B cell (primary cell): ENCODE measurements around the gene STRA8. TPM values are rescaled to one million over a fixed set of nuclear protein-coding genes. Genes with fewer than 3 reads are reported as not detected.

Experiments
- ATAC-seq: fragments of 200-7000 bp; cut with Tn5 transposase; one replicate; pipeline ENCODE4 v1.10.0; 2021; ENCODE audit warnings: low read depth, mild to moderate bottlenecking, moderate number of reproducible peaks, moderate library complexity
- CTCF ChIA-PET: fragments of 350-600 bp; sonication (Branson Sonifier 250); formaldehyde crosslinking; loops from one replicate; lab custom pipeline; 2021; ENCODE audit warnings: antibody characterized with exemption, inconsistent platforms; lab: Charles Lee
- POLR2A ChIA-PET: fragments of 350-600 bp; sonication (Branson Sonifier 250); formaldehyde crosslinking; loops from one replicate; lab custom pipeline; 2021; ENCODE audit warnings: antibody characterized with exemption; lab: Charles Lee
- DNase-seq: peaks from one replicate; pipeline ENCODE4 v3.0.0; 2013
- H2AFZ ChIP-seq: 2 replicates; pipeline ENCODE4 v1.6.1; 2012; ENCODE audit warnings: mild to moderate bottlenecking, low read depth, low read length; ENCODE audit not compliant: insufficient read depth, poor library complexity, severe bottlenecking
- H3K27ac ChIP-seq, 2 donors: 1 replicate in 1 of 2; 2 replicates in 1 of 2; pipeline ENCODE4 v1.5.1; 2012 to 2013; ENCODE audit warnings: low read length in 2 of 2, mild to moderate bottlenecking in 2 of 2, moderate library complexity in 1 of 2
- H3K27me3 ChIP-seq, 4 experiments: fragments of 200-600 bp in 1 of 4; sonication (generic) in 1 of 4; replicated peaks in 1 of 4; 1 replicate in 2 of 4; 2 replicates in 2 of 4; pipeline versions ENCODE4 v1.6.1 to v1.7.0; 2013 to 2016; ENCODE audit warnings: low read length in 3 of 4, mild to moderate bottlenecking in 2 of 4, mixed read lengths in 1 of 4, moderate library complexity in 1 of 4; ENCODE audit not compliant: insufficient read depth in 4 of 4, control insufficient read depth in 3 of 4; ENCODE audit errors: control extremely low read depth in 1 of 4
- H3K36me3 ChIP-seq, 2 experiments: replicated peaks in 1 of 2; 1 replicate in 1 of 2; 2 replicates in 1 of 2; pipeline versions ENCODE4 v1.6.1 to v1.7.1; 2013; ENCODE audit warnings: low read length in 1 of 2; ENCODE audit not compliant: insufficient read depth in 2 of 2, control insufficient read depth in 1 of 2; ENCODE audit errors: control extremely low read depth in 1 of 2, extremely low read depth in 1 of 2
- H3K4me1 ChIP-seq, 2 donors: fragments of 200-600 bp in 1 of 2; sonication (generic) in 1 of 2; 1 replicate in 1 of 2; 2 replicates in 1 of 2; pipeline versions ENCODE4 v1.5.1 to v1.6.1; 2013 to 2017; ENCODE audit warnings: low read length in 2 of 2; ENCODE audit not compliant: control insufficient read depth in 2 of 2, insufficient read depth in 2 of 2
- H3K4me2 ChIP-seq: replicated peaks from 2 replicates; pipeline ENCODE3; 2012; ENCODE audit warnings: mild to moderate bottlenecking, low read depth, low read length; ENCODE audit not compliant: poor library complexity, severe bottlenecking
- H3K4me3 ChIP-seq, 5 experiments: fragments of 200-600 bp in 1 of 5; sonication (generic) in 1 of 5; 1 replicate in 3 of 5; 2 replicates in 2 of 5; pipeline versions ENCODE4 v1.5.1 to v1.7.0; 2011 to 2016; ENCODE audit warnings: low read length in 4 of 5, mild to moderate bottlenecking in 4 of 5, low read depth in 2 of 5, control low read depth in 1 of 5, moderate library complexity in 1 of 5; ENCODE audit not compliant: insufficient read depth in 1 of 5; ENCODE audit errors: control extremely low read depth in 1 of 5, extremely low read depth in 1 of 5
- H3K79me2 ChIP-seq: fragments of 200-600 bp; sonication (generic); one replicate; pipeline ENCODE4 v1.6.0; 2016; ENCODE audit warnings: low read length; ENCODE audit not compliant: control insufficient read depth, insufficient read depth
- H3K9ac ChIP-seq: fragments of 200-600 bp; sonication (generic); 2 replicates; pipeline ENCODE4 v1.6.1; 2017; ENCODE audit warnings: mild to moderate bottlenecking, low read length, moderate library complexity
- H3K9me3 ChIP-seq, 3 donors: one replicate each; pipeline versions ENCODE4 v1.6.1 to v1.7.1; 2013; ENCODE audit warnings: low read length in 2 of 3; ENCODE audit not compliant: control insufficient read depth in 2 of 3, insufficient read depth in 1 of 3; ENCODE audit errors: control extremely low read depth in 1 of 3
- H4K20me1 ChIP-seq: 2 replicates; pipeline ENCODE4 v1.6.0; 2012; ENCODE audit warnings: mild to moderate bottlenecking, low read length; ENCODE audit not compliant: insufficient read depth, control insufficient read depth, poor library complexity, severe bottlenecking
- H3K27ac Mint-ChIP-seq: one replicate; pipeline ENCODE4 v1.8.0; 2021; ENCODE audit warnings: mixed read lengths
- H3K27me3 Mint-ChIP-seq: one replicate; pipeline ENCODE4 v1.8.0; 2021; ENCODE audit warnings: mixed read lengths
- H3K4me1 Mint-ChIP-seq: one replicate; pipeline ENCODE4 v1.8.0; 2021; ENCODE audit warnings: mixed read lengths
- H3K4me3 Mint-ChIP-seq: one replicate; pipeline ENCODE4 v1.8.0; 2021; ENCODE audit warnings: mixed read lengths
- H3K9me3 Mint-ChIP-seq: one replicate; pipeline ENCODE4 v1.8.0; 2022; ENCODE audit warnings: mixed read lengths; ENCODE audit not compliant: insufficient read depth
- EZH2 ChIP-seq: IDR thresholded peaks from 2 replicates; pipeline ENCODE4 v1.6.1; 2012; ENCODE audit warnings: borderline replicate concordance, low read depth, mild to moderate bottlenecking, moderate library complexity, low read length; ENCODE audit not compliant: insufficient read depth, poor library complexity, severe bottlenecking
- WGBS: methylation state at CpG from one replicate; pipeline ENCODE4 v1.1.5; 2013; ENCODE audit warnings: missing lambda C conversion rate; ENCODE audit not compliant: insufficient coverage; 5-methylcytosine and 5-hydroxymethylcytosine counted together
- intact Hi-C: fragments of 100-400 bp; cut with micrococcal nuclease; formaldehyde crosslinking; loops from one replicate; pipeline ENCODE4 v1.10.0; 2022
- polyA plus RNA-seq: library from polyadenylated mRNA; depleted of rRNA; stranded (reverse); fragments of >200 nt; gene quantifications from 2 replicates; pipeline ENCODE4 v1.2.3, GENCODE V29; 2012
- total RNA-seq, 2 donors: library from RNA; stranded (reverse); fragments of 120-200 nt in 1 of 2; gene quantifications; 1 replicate in 1 of 2; 2 replicates in 1 of 2; pipeline versions ENCODE4 v1.2.3 to v1.2.4, GENCODE V29; 2013 to 2022
- TF ChIP-seq, protein P1 (sequence below): fragments of 200-600 bp; IDR thresholded peaks from one replicate; pipeline ENCODE4 v1.8.0; 2022; ENCODE audit warnings: antibody characterized with exemption, mild to moderate bottlenecking

Gene STRA8
- total and polyA plus RNA-seq, 2 donors (not counting 1 experiment from before 2014, with no cell fraction given), result not detected

DNA sequence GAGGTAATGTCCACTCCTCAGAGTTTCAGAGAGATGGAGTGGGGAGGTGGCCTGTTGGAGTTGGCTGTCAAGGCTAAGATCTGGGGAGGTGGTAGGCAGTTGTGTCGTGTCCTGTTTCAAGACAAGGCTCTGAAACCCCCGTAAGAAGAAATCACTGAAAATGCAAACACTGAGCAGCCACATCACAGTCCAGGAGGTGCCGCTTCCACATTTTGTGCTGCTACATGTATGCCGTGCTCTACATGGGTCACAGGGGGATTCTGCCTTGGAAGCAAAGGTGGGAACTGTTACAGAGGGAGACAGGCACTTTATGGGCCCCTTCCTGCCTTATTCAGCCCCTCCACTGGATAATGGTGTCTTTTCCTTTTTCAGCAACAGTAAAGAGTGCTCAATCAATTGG lies 34.2 kb upstream of the STRA8 start:
- no peaks in the 10 kb centered on the region for H3K9me3 ChIP-seq
- 100% methylated on average over 4 of the region's 4 CpGs for WGBS
- DNase-seq (no peak), ATAC-seq (no peak)
- H3K9ac ChIP-seq, result no peak overlapping the region
- no peak overlapping the region for H3K27ac ChIP-seq
- peaks cover 7% of the 10 kb centered on the region for H3K79me2 ChIP-seq
- intact Hi-C loops, result no loop called here
- ChIA-PET CTCF (no interaction called here), POLR2A (no interaction called here)
- H3K4me3 Mint-ChIP-seq, result no peak overlapping the region
- no peak overlapping the region for H3K4me2 ChIP-seq
- H2AFZ ChIP-seq, result no peak overlapping the region
- H3K4me1 Mint-ChIP-seq, result peaks cover 2% of the 10 kb centered on the region
- TF ChIP-seq, protein P1, sequence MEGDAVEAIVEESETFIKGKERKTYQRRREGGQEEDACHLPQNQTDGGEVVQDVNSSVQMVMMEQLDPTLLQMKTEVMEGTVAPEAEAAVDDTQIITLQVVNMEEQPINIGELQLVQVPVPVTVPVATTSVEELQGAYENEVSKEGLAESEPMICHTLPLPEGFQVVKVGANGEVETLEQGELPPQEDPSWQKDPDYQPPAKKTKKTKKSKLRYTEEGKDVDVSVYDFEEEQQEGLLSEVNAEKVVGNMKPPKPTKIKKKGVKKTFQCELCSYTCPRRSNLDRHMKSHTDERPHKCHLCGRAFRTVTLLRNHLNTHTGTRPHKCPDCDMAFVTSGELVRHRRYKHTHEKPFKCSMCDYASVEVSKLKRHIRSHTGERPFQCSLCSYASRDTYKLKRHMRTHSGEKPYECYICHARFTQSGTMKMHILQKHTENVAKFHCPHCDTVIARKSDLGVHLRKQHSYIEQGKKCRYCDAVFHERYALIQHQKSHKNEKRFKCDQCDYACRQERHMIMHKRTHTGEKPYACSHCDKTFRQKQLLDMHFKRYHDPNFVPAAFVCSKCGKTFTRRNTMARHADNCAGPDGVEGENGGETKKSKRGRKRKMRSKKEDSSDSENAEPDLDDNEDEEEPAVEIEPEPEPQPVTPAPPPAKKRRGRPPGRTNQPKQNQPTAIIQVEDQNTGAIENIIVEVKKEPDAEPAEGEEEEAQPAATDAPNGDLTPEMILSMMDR, result no peak
- no peak for TF ChIP-seq EZH2
- no peak overlapping the region for H3K27ac Mint-ChIP-seq
- no peaks in the 10 kb centered on the region for H3K27me3 Mint-ChIP-seq
- H4K20me1 ChIP-seq, result no peaks in the 10 kb centered on the region
- no peak overlapping the region for H3K4me3 ChIP-seq
- H3K27me3 ChIP-seq, result no peaks in the 10 kb centered on the region
- peaks cover 5 to 89% of the 10 kb centered on the region in 2 experiments for H3K36me3 ChIP-seq
- no peaks in the 10 kb centered on the region for H3K4me1 ChIP-seq
- no peaks in the 10 kb centered on the region for H3K9me3 Mint-ChIP-seq

DNA sequence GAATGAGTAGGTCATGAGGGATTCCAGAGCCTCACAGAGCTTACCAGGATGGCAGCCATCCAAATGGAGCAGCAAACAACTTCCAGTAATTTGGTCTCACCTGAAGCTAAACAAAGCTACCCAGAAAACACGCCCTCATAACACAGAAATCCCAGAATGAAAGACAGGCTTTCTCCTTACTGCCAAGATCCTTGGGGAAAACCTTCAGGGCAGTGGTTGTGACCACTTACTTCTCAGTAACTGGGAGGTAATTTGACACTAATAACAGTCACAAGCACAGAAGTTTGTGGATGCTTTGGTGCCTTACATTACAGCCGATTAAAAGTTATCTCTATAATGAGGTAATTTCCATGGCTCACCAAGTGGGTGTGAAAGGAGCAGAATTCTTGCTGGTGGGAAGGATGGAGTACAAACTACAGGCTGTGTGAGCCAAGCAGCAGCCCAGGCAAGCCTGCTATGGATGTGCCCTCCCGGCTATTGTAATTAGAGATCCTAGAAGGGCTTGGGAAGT lies 32.8 kb upstream of the STRA8 start:
- Histone ChIP-seq H3K9ac (no peak overlapping the region), H4K20me1 (no peaks in the 10 kb centered on the region), H2AFZ (no peak overlapping the region), H3K4me2 (no peak overlapping the region), H3K36me3 (peaks cover 5 to 95% of the 10 kb centered on the region in 2 experiments), H3K9me3 (no peaks in the 10 kb centered on the region), H3K79me2 (peaks cover 7% of the 10 kb centered on the region), H3K27ac (no peak overlapping the region), H3K4me3 (no peak overlapping the region), H3K4me1 (no peaks in the 10 kb centered on the region), H3K27me3 (no peaks in the 10 kb centered on the region)
- DNase-seq, result no peak
- no peak for TF ChIP-seq EZH2
- TF ChIP-seq, protein P1, result no peak
- Mint-ChIP-seq H3K27me3 (no peaks in the 10 kb centered on the region), H3K4me1 (peaks cover 5% of the 10 kb centered on the region), H3K9me3 (no peaks in the 10 kb centered on the region), H3K4me3 (no peak overlapping the region), H3K27ac (no peak overlapping the region)
- ChIA-PET POLR2A (no interaction called here), CTCF (interaction anchor here (1.0 kb wide), 1 partner anchor 15 kb away, joined by 3 read pairs; no protein-coding TSS in a partner anchor)
- ATAC-seq, result no peak
- WGBS, result no CpG with 5 or more reads among the region's 3 CpGs
- intact Hi-C loops, result no loop called here
